ENCODE data around the gene ELOVL6.

DNA sequence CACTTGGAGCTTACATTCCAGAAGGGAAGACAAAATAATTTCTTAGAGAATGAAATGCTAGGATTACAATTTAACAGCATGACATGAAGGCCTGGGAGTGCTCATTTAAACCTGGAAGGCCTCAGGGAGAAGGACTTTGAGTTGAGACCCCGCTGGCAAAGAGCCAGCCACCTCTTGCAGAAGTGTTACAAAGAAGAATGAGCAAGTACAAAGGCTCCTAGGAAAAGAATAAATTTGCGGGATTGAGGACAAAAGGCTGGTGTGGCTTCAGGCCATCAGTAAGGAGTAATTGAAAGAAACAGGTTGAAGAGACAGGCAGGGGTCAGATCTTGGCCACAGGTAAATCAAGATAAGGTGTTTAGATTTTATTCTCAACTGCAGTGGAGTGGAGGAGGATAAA is 3.1 kb upstream of the ELOVL6 start:
- no peak for TF ChIP-seq EZH2 (IDR thresholded peaks at IDR 0.05; ENCODE audit: insufficient read depth, low read length)
- TF ChIP-seq, protein P1, sequence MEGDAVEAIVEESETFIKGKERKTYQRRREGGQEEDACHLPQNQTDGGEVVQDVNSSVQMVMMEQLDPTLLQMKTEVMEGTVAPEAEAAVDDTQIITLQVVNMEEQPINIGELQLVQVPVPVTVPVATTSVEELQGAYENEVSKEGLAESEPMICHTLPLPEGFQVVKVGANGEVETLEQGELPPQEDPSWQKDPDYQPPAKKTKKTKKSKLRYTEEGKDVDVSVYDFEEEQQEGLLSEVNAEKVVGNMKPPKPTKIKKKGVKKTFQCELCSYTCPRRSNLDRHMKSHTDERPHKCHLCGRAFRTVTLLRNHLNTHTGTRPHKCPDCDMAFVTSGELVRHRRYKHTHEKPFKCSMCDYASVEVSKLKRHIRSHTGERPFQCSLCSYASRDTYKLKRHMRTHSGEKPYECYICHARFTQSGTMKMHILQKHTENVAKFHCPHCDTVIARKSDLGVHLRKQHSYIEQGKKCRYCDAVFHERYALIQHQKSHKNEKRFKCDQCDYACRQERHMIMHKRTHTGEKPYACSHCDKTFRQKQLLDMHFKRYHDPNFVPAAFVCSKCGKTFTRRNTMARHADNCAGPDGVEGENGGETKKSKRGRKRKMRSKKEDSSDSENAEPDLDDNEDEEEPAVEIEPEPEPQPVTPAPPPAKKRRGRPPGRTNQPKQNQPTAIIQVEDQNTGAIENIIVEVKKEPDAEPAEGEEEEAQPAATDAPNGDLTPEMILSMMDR (IDR thresholded peaks at IDR 0.05; ENCODE audit: insufficient read depth, low read depth, low read length): no peak
